Right renal cortex interstitium (tissue), 3 donors: Measurements from ENCODE around the gene SART3. TPM values are rescaled to one million over a fixed set of nuclear protein-coding genes. Genes with fewer than 3 reads are reported as not detected.

Source experiments
- DNase-seq, 3 donors: peaks; one replicate each; pipeline ENCODE4 v3.0.0-alpha.2; 2013; ENCODE audit warnings: low read depth in 3 of 3, low spot score in 2 of 3
- polyA plus RNA-seq, 3 donors: library from polyadenylated mRNA; unstranded; fragments of 120-200 nt; gene quantifications; one replicate each; pipeline ENCODE4 v1.2.1, GENCODE V29; 2013; ENCODE audit not compliant: insufficient read length in 3 of 3

SART3 gene, protein sequence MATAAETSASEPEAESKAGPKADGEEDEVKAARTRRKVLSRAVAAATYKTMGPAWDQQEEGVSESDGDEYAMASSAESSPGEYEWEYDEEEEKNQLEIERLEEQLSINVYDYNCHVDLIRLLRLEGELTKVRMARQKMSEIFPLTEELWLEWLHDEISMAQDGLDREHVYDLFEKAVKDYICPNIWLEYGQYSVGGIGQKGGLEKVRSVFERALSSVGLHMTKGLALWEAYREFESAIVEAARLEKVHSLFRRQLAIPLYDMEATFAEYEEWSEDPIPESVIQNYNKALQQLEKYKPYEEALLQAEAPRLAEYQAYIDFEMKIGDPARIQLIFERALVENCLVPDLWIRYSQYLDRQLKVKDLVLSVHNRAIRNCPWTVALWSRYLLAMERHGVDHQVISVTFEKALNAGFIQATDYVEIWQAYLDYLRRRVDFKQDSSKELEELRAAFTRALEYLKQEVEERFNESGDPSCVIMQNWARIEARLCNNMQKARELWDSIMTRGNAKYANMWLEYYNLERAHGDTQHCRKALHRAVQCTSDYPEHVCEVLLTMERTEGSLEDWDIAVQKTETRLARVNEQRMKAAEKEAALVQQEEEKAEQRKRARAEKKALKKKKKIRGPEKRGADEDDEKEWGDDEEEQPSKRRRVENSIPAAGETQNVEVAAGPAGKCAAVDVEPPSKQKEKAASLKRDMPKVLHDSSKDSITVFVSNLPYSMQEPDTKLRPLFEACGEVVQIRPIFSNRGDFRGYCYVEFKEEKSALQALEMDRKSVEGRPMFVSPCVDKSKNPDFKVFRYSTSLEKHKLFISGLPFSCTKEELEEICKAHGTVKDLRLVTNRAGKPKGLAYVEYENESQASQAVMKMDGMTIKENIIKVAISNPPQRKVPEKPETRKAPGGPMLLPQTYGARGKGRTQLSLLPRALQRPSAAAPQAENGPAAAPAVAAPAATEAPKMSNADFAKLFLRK
- 10 to 100 TPM; 52.9 to 55.7 (median 54.9) TPM for polyA plus RNA-seq

- peak; percentile 80 to 98 (median 90) for DNase-seq
Observed at GRCh38 chr12:108560752-108561719, at the start of gene SART3. SART3 (minus strand) TSS chr12:108561173; CDS start chr12:108561154, 19 bp downstream.

DNA sequence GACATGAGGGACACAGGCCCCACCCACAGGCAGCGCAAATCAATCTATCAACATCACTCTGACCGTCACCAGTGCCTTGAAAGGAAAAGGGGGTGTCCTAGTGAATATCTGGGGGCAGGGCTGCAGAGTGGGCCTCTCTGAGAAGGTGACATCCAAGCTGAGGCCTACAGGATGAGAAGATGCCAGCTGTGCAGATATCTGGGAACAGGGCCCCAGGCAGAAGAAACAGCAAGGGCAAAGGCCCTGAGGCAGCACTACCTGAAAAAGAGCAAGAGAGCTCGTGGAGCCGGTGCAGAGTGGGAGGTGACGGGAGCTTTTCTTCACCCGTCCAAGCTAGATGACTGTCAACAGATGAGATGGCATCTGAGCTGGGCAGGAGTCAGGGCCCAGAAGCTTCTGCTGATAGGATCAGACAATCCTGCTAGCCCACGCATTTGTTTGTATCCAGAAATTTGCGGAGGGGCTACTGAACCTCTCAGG is 49.4 kb upstream of the SART3 start:
- no peak for DNase-seq

DNA sequence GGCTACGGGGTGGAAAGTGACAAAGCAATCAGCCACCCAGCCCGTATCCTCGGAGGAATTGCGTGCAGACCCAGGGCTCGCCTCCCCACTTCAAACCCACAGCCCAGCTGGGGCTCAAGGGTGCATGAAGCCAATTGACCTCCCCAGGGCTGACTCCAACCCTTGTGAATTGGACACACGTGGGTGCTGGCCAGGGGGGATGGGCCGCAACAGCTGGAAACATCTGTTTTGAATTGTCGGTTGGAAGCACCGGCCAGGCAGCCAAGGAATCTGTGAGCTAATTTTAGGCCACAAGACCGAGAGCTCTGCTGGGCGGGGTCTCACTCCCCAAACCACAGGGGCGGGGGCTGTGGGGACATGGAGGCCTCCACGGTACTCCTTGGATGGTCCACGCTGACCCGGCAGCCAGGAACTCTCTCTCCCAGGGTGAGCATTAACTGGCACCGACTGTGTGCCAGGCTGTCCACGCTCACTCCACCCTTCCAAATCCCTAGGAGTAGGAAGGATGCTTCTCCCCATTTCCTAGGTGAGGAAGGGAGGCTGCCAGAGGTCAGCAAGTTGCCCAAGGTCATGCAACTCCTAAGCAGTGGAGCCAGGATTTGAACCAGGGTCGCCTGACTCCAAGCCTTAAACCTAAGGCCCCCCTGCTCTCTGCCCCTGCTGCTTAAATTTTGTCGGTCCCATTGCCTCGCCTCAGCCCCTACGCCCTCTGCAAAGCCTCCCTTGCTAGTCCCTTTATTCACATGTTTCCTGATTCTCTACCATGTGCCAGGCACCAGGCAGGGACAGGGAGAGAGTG is 48.8 kb upstream of the SART3 start:
- peak; percentile 65 to 75 (median 72) for DNase-seq

DNA sequence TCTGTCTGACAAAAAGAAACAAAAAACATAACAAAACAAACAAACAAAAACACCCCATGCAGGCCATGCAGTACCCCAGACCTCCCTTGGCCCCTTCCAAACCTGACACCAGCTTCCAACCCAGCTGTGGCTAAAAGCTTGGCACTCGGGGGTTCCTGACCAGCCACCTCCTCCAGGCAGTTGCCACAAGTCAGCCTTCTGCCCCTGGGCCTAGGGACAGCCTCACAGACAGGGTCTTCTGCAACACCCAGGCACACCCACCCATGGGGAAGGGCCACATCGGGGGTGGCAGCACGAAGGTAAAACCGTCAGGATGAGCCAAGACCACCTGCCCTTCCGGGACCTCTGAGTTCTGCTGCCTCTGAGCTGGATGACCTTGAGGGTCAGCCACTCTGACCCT is 47.6 kb upstream of the SART3 start:
- DNase-seq, result no peak

DNA sequence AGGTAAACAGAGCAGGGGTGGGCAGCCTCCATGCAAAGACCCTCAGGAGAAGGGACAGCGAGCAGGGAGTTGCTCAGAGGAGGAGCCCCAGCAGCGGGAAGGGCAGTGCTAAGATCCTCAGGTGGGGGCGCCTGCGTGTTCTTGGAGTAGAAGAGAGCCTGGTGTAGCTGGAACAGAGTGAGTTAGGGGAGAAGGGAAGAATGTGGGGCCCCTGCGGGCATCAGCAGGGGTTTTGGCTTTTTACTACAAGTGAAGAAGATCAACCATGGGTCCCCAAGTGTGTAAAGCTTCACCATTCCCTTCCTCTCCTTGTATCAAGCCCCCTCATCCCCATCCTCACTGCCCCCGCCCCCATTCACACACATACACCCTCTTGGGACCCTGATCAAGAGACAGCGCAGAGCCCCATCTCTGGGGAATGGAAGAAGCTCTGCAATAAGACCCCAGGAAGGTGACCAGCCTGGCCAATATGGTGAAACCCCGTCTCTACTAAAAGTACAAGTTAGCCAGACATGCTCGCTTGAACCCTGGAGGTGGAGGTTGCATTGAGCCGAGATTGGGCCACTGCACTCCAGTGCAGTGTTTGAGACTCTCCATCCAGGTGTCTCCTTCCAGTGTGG is 47.1 kb upstream of the SART3 start:
- no peak for DNase-seq

DNA sequence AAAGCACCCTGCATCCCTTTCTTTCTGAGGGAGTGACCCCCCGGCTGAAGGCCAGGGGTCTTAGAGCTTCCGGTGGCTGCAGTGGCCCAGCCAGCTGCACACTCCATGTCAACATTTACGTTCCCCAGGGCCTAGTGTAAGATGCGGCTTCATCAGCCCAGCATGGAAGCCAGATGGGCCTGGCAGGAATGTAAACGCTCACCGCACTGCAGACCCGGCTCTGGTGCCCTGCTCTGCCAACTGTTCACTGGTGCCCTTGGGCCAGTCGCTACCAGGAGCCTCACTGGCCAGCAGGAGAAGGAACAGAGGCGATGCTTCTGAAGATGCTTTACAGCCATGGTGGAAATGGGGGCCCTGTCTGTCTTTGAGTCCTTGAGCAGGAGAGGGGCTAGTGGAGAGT is 45.5 kb upstream of the SART3 start:
- DNase-seq, result no peak

GRCh38 chr12:108605690-108606406 is 44.9 kb upstream of the SART3 start:
- DNase-seq, result no peak

- no peak for DNase-seq
Observed at GRCh38 chr12:108605000-108605689, 44.2 kb upstream of the SART3 start.

- DNase-seq, result no peak
Observed at GRCh38 chr12:108604208-108604941, 43.4 kb upstream of the SART3 start.

DNA sequence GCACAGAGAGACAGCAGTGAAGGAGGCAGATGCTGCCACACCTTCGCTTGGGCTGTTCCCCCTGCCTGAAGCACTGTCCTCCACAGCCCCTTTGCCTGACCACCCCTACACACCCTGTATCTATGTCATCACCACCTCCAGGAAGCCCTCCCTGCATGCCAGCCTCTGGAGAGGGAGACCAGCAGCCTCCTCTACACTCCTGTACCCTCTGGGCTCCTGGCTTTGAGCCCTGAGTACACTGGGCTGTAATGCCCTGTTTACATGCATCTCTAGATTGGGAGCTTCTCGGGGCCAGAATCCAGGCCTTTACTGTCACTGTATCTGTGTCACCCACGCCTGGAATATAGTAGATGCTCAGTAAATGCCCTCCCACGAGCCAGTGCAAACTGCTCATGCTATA is 42.8 kb upstream of the SART3 start:
- no peak for DNase-seq

- no peak for DNase-seq
Observed at GRCh38 chr12:108602976-108603704, 42.2 kb upstream of the SART3 start.

- DNase-seq, result no peak
Observed at GRCh38 chr12:108602209-108602705, 41.3 kb upstream of the SART3 start.

- no peak for DNase-seq
Observed at GRCh38 chr12:108600702-108601007, 39.7 kb upstream of the SART3 start.

GRCh38 chr12:108599948-108600701 is 39.2 kb upstream of the SART3 start:
- no peak for DNase-seq

GRCh38 chr12:108599541-108599940 is 38.6 kb upstream of the SART3 start:
- no peak for DNase-seq
